Cerebellar nuclear complex (tissue), 1 donor: ENCODE measurements around the gene SLC6A1.

ENCODE experiments used
- DNase-seq, 2 experiments: peaks; one replicate each; lab custom pipeline; 2025; lab: John Stamatoyannopoulos, UW

The SLC6A1 gene

GRCh38 chr3:11019116-11019819, 26.7 kb downstream of the SLC6A1 start:
- no peak for DNase-seq

DNA sequence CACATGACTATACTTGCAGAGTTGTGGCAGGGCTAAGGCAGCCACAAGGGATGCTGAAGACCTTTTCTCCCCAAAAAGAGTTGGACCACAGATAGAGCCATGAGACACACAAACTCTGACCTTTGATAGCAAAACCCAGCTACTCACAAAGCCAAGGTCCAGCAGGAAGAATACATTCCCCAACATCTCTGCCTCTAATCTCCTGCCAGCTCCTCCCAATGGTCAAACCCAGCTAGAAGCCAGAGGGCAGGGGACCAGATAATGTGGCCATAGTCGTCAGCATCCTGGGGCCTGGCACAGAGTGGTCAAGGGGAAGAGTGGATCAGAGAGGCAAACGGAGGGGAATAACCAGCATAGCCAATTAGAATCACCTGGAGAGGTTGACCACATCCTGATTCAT, 28.2 kb downstream of the SLC6A1 start:
- no peak for DNase-seq

DNA sequence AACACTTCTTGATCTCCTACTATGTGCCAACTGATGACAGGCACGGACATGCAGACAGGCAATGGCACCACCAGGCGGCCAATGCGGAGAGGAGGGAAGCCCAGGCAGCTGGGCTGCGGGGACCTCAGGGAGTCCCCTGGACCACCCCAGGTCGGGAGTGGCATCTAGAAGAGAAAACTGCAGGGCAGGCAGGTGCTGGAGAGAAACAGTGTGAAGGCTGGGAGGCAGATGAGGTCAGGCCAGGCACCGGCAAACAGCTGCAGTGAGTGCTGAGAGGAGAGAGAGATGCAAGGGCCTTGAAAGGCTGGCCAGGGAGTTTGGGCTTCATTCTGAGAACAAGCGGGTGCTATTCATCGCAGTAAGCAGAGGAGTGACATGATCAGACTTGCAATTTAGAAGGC, 29.1 kb downstream of the SLC6A1 start:
- DNase-seq = no peak

GRCh38 chr3:11022115-11022514, 29.6 kb downstream of the SLC6A1 start:
- no peak for DNase-seq

DNA sequence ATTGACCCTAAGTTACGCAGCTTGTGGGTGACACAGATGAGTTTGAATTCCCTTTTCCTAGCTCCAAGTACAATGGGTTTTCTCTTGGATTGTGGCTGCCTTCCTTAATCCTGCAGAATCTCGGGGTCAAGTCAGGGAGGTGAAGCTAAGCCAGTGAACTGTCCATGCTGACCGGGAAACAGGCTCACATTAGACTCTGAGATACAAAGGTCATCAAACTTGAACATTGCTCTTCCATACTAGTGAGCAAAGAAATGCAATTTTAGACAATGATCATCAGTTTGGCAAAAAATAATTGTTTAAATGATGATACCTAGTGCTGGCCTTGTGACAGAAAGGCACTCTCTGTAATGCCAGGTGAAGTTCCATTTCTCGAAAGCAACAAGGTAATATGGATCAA, 31.6 kb downstream of the SLC6A1 start:
- DNase-seq = no peak

GRCh38 chr3:11029948-11030347, 37.4 kb downstream of the SLC6A1 start:
- DNase-seq = no peak

- no peak for DNase-seq
Measured at GRCh38 chr3:11033871-11034270, 41.3 kb downstream of the SLC6A1 start.

- DNase-seq = no peak
Measured at GRCh38 chr3:11034309-11034985, 41.9 kb downstream of the SLC6A1 start.

- DNase-seq = no peak
Measured at GRCh38 chr3:11035757-11036505, 43.4 kb downstream of the SLC6A1 start.

- DNase-seq = no peak
Measured at GRCh38 chr3:11037241-11037873, 44.8 kb downstream of the SLC6A1 start.

DNA sequence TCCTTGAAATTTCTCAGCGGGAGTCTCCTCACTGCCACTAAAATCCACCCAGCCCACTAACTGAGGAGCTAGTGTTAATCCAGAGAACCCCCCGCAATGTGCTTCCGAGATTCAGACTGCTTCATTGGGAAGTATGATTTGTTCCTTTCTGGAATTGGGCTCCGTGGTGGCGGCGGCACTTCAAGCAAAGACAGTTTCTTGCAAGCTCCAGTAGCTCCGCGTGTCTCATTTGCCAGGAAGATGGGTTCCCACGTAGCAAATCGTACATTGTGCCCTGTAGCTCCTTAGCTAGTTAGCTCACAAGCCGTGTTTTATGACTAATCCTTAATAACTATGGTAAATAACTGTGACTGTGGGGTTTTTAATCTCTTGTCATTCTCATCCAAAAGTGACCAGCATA, 45.4 kb downstream of the SLC6A1 start:
- no peak for DNase-seq

DNA sequence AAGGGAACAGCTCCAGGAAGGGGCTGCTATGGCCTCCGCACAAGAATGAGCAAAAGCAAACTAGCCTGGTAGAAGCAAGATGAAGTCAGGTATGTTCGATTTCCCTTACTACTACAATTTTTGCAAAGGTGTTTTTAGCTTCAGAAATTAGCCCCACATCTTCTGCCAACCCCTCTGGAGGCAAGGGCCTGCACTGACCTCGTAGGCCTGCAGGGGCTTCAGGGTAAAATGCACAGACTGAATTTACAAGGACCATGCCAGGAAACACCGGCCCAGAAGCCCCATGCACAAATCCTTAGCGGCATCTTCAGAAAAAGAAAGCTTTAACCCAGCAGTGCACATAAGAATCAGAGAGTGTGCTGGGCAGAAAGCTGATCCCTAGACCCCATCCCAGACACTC, 53.0 kb downstream of the SLC6A1 start:
- DNase-seq = no peak

DNA sequence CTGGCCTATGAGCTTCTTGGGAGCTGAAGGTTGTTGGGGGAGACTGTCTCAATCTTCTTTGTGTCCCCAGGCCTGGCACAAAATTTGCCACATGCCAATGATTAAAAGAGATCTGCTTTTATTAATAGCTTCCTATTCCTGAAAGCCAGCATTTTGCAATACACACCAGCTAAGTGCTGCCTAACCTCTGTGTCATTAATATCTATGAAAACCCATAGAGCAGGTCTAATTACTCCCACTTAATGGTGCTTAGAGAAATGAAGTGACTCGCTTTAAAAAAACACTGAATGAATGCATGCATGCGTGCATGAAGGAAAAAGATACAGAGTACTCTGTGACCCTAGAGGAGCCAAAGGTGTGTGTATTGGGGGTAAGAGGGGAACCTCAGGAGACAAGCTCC, 55.0 kb downstream of the SLC6A1 start:
- no peak for DNase-seq

GRCh38 chr3:11050666-11051323, 58.2 kb downstream of the SLC6A1 start:
- DNase-seq = no peak

DNA sequence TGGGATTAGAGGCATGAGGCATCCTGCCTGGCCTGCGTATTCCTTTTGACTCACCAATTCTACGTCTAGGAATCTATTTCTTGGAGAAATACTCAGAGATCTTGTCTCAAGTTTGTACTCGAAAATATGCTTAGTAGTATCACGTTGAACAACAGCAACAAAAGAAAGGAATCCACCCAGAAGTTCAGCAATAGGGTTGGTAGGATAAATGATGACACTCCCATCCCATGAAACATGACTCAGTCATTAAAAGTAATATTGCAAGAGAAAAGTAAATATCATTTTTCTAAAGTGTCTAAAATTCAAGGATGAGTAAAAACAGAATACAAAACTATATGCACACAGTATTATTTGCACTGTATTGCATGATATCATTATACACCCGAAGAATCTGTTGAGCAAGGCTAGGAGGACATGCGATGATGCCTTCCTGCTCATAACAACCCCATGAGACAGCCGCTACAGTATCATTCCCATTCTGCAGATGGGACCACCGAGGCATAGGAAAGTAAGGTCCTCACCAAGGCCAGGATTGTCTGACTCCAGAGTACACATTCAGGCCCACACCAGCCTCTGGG, 61.5 kb downstream of the SLC6A1 start:
- no peak for DNase-seq

DNA sequence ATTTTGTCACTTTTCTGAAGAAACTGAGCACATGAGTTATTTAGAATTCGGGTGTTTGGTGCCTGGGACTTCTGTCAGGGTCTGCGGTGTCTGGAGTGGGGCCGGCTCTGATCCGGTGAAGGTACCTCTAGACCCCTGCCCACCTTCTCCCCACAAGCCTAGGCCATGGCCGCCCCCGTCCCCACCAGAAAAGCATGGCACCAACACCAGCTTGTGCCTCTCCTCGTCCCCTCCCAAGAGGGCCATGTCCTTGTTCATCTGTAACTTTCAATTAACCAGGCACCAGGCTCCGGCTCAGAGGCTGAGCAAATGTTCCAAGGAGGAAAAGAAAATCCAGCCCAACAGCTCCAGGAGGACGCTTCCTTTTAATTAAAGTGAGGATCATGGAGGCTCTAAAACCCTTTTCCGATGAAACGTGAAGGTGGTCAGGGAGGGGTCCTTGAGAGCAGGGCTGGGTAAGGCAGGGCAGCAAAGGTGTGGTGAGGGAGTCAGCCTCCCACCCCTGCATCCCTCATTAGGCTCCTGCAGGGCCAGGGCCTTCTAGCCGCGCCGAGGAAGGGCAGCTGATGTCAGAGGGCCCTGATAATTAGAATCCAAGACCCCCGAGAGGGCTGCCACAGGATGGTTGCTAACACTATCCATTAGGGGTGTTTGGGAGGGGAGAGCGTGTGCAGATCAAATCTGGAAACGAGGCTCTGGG, 62.3 kb downstream of the SLC6A1 start:
- no peak for DNase-seq

- DNase-seq = no peak
Measured at GRCh38 chr3:11055496-11055895, 62.9 kb downstream of the SLC6A1 start.

DNA sequence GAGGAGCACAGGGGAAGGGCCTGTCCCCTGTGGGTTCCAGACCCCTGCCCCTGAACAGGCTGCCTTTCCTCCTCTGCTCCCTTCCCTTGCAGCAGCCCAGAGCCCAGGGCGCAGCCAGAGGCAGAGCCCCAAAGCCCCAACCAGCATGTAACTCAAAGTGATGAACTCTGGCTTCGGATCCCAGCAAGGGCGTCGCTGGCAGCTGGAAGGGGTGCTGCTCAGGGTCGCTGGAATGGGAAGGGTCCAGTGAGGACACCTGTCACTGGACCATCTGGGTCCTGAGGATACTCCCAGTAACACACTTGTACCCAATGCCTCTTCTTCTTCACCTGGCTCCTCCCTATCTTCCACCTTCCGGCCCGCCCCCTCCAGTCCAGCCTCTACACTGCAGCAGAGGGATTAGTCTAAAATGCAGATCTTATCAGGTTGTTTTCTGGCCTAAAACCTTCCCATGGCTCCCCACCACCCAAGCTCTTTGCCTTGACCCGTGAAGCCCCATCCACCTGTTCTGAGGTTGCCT, 64.0 kb downstream of the SLC6A1 start:
- no peak for DNase-seq

DNA sequence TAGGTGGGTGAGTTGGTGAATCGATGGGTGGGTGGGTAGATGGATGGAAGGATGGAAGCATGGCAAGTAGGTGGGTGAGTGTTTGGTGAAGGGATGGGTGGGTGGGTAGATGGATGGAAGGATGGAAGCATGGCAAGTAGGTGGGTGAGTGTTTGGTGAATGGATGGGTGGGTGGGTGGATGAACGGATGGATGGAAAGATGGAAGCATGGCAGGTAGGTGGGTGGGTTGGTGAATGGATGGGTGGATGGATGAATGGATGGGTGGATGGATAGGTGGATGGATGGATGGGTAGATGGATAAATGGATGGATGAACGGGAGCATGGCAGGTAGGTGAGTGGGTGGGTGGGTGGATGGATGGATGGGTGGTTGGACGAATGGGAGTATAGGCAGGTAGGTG, 65.1 kb downstream of the SLC6A1 start:
- no peak for DNase-seq

DNA sequence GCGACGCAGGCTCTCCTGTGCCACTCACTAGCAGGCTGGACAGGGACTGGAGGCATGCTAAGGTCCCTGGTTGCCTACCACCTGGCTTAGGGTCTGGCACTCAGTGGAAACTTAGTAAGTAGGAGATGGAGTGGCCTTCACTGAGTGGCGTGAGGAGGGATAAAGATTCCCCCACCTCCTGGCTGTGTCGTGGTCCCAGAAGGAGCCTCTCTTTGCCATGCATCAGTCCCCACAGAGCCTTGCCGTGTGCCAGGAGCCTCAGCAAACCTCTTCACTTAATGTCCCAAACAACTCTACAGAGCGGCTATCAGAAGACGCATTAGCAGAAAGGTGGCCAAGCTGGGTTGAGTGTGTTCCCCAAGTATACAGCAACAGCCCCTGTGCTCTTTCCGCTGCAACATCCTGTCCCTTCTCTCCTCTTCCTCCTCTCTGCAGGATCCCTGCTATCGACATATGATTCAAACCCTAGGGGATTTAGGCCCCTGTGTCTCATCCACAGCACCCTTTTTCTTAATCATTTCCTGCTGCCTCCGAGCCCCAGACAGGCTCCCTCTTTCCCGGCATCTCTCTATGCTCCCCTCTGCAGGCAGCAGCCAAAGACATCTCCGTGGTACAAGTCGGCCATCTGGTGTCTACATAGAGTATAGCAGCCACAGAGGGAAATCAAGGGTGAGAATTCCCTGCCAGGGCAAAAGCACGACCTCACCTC, 66.7 kb downstream of the SLC6A1 start:
- no peak for DNase-seq
